CD4-positive, alpha-beta T cell (primary cell): ENCODE data around the gene HHATL. TPM values are rescaled to one million over a fixed set of nuclear protein-coding genes. Genes with fewer than 3 reads are reported as not detected.

ENCODE experiments used
- ATAC-seq: fragments of 200-7000 bp; cut with Tn5 transposase; one replicate; pipeline ENCODE4 v1.10.0; 2022; ENCODE audit warnings: mild to moderate bottlenecking; ENCODE audit not compliant: poor library complexity
- CTCF ChIA-PET: fragments of 350-600 bp; sonication (Branson Sonifier 250); formaldehyde crosslinking; loops from one replicate; lab custom pipeline; 2021; ENCODE audit warnings: antibody characterized with exemption, inconsistent platforms; lab: Charles Lee
- POLR2A ChIA-PET: fragments of 350-600 bp; sonication (Branson Sonifier 250); formaldehyde crosslinking; loops from one replicate; lab custom pipeline; 2021; ENCODE audit warnings: antibody characterized with exemption, inconsistent platforms; lab: Charles Lee
- DNase-seq, 14 experiments: peaks; one replicate each; pipeline ENCODE4 v3.0.0-alpha.2; 2013 to 2020; ENCODE audit warnings: mixed read lengths in 2 of 14
- H3K27ac ChIP-seq, 2 donors: one replicate each; pipeline versions ENCODE4 v1.5.1 to v1.7.0; 2013; ENCODE audit warnings: low read length in 2 of 2, low read depth in 1 of 2, mild to moderate bottlenecking in 1 of 2
- H3K27me3 ChIP-seq, 2 experiments: 1 replicate in 1 of 2; 2 replicates in 1 of 2; pipeline versions ENCODE4 v1.6.1 to v1.7.0; 2013; ENCODE audit warnings: low read length in 2 of 2, control low read depth in 1 of 2, mild to moderate bottlenecking in 1 of 2, moderate library complexity in 1 of 2; ENCODE audit not compliant: insufficient read depth in 2 of 2, control insufficient read depth in 1 of 2
- H3K36me3 ChIP-seq: one replicate; pipeline ENCODE4 v1.6.1; 2013; ENCODE audit warnings: low read length, control low read depth; ENCODE audit not compliant: insufficient read depth
- H3K4me1 ChIP-seq: one replicate; pipeline ENCODE4 v1.6.1; 2013; ENCODE audit warnings: low read length, control low read depth; ENCODE audit not compliant: insufficient read depth
- H3K4me3 ChIP-seq: one replicate; pipeline ENCODE4 v1.5.1; 2013; ENCODE audit warnings: mild to moderate bottlenecking, low read length, moderate library complexity
- H3K9me3 ChIP-seq, 2 experiments: 1 replicate in 1 of 2; 2 replicates in 1 of 2; pipeline versions ENCODE4 v1.6.1 to v1.7.0; 2013; ENCODE audit warnings: low read length in 2 of 2, mild to moderate bottlenecking in 2 of 2, control low read depth in 1 of 2, moderate library complexity in 1 of 2; ENCODE audit not compliant: control insufficient read depth in 1 of 2, insufficient read depth in 1 of 2
- H3K27ac Mint-ChIP-seq: one replicate; pipeline ENCODE4 v1.8.0; 2020; ENCODE audit warnings: mixed read lengths
- H3K27me3 Mint-ChIP-seq: one replicate; pipeline ENCODE4 v1.8.0; 2021; ENCODE audit warnings: mixed read lengths
- H3K36me3 Mint-ChIP-seq: one replicate; pipeline ENCODE4 v1.8.0; 2021; ENCODE audit warnings: low read depth, mixed read lengths
- H3K4me1 Mint-ChIP-seq: one replicate; pipeline ENCODE4 v1.8.0; 2021; ENCODE audit warnings: low read depth, mixed read lengths
- H3K4me3 Mint-ChIP-seq: one replicate; pipeline ENCODE4 v1.8.0; 2020; ENCODE audit warnings: mild to moderate bottlenecking, mixed read lengths
- H3K9me3 Mint-ChIP-seq: one replicate; pipeline ENCODE4 v1.8.0; 2020; ENCODE audit warnings: mixed read lengths
- CTCF ChIP-seq: fragments of 200-600 bp; IDR thresholded peaks from one replicate; pipeline ENCODE4 v1.8.0; 2022; ENCODE audit warnings: antibody characterized with exemption, mild to moderate bottlenecking
- intact Hi-C, 2 experiments: fragments of 100-400 bp; cut with DNase I in 1 of 2; cut with micrococcal nuclease in 1 of 2; formaldehyde crosslinking; loops; one replicate each; pipeline versions ENCODE4 v1.15.1 to v1.9.0; 2023 to 2025; cut with DNase I, micrococcal nuclease
- total RNA-seq, 174 experiments: library from RNA in 2 of 174; stranded (reverse) in 2 of 174; gene quantifications; one replicate each; pipeline ENCODE4 v1.2.3 and lab custom pipeline; 2021 to 2026

HHATL gene
- total RNA-seq, 2 experiments from 2014 or later = not detected

GRCh38 chr3:42721690-42722089, 19.1 kb upstream of the HHATL start:
- no peaks in the 10 kb centered on the region for H3K9me3 ChIP-seq
- CTCF ChIA-PET = no interaction called here
- no peaks in the 10 kb centered on the region for H3K36me3 Mint-ChIP-seq
- no peak overlapping the region for H3K4me3 ChIP-seq
- POLR2A ChIA-PET = no interaction called here
- peaks cover 5% of the 10 kb centered on the region for H3K27me3 Mint-ChIP-seq
- no peak for DNase-seq
- no peak overlapping the region for H3K27ac Mint-ChIP-seq
- no peaks in the 10 kb centered on the region for H3K36me3 ChIP-seq
- no peak for TF ChIP-seq CTCF
- no peak overlapping the region for H3K27ac ChIP-seq
- no peaks in the 10 kb centered on the region for H3K9me3 Mint-ChIP-seq
- H3K4me3 Mint-ChIP-seq = no peak overlapping the region
- peaks cover 0 to 6% of the 10 kb centered on the region in 2 experiments for H3K27me3 ChIP-seq
- intact Hi-C loops = no loop called here
- ATAC-seq = no peak
- H3K4me1 Mint-ChIP-seq = no peaks in the 10 kb centered on the region
- H3K4me1 ChIP-seq = no peaks in the 10 kb centered on the region

GRCh38 chr3:42720126-42720525, 17.5 kb upstream of the HHATL start:
- no peak for TF ChIP-seq CTCF
- H3K27ac Mint-ChIP-seq = no peak overlapping the region
- Histone ChIP-seq H3K4me3 (no peak overlapping the region), H3K27ac (no peak overlapping the region), H3K9me3 (no peaks in the 10 kb centered on the region), H3K36me3 (no peaks in the 10 kb centered on the region), H3K4me1 (no peaks in the 10 kb centered on the region), H3K27me3 (peaks cover 0 to 6% of the 10 kb centered on the region in 2 experiments)
- ChIA-PET CTCF (interaction anchor here (1.0 kb wide), 1 partner anchor 24 kb away, joined by 3 read pairs; no protein-coding TSS in a partner anchor), POLR2A (no interaction called here)
- H3K36me3 Mint-ChIP-seq = no peaks in the 10 kb centered on the region
- H3K4me1 Mint-ChIP-seq = no peaks in the 10 kb centered on the region
- DNase-seq (no peak), ATAC-seq (no peak)
- no peaks in the 10 kb centered on the region for H3K9me3 Mint-ChIP-seq
- no peak overlapping the region for H3K4me3 Mint-ChIP-seq
- H3K27me3 Mint-ChIP-seq = peaks cover 5% of the 10 kb centered on the region
- intact Hi-C loops = no loop called here

GRCh38 chr3:42719002-42719401, 16.4 kb upstream of the HHATL start:
- H3K4me3 ChIP-seq = no peak overlapping the region
- peaks cover 0 to under 1% of the 10 kb centered on the region in 2 experiments for H3K27me3 ChIP-seq
- no peaks in the 10 kb centered on the region for H3K36me3 ChIP-seq
- ChIA-PET POLR2A (no interaction called here), CTCF (interaction anchor here (1.0 kb wide), 1 partner anchor 25 kb away, joined by 3 read pairs; no protein-coding TSS in a partner anchor)
- peaks cover 11% of the 10 kb centered on the region for H3K27me3 Mint-ChIP-seq
- H3K9me3 Mint-ChIP-seq = no peaks in the 10 kb centered on the region
- DNase-seq (no peak), ATAC-seq (no peak)
- H3K4me1 Mint-ChIP-seq = no peaks in the 10 kb centered on the region
- intact Hi-C loops = no loop called here
- TF ChIP-seq CTCF = no peak
- H3K4me3 Mint-ChIP-seq = no peak overlapping the region
- no peak overlapping the region for H3K27ac ChIP-seq
- H3K4me1 ChIP-seq = no peaks in the 10 kb centered on the region
- no peaks in the 10 kb centered on the region for H3K9me3 ChIP-seq
- no peak overlapping the region for H3K27ac Mint-ChIP-seq
- no peaks in the 10 kb centered on the region for H3K36me3 Mint-ChIP-seq
